ENCODE results near the gene AKR1B15. TPM values are rescaled to one million over a fixed set of nuclear protein-coding genes. Genes with fewer than 3 reads are reported as not detected.
"Not testable (repeated sequence)": the region's sequence is repeated elsewhere in the genome, so short reads cannot be mapped to it uniquely, and the experiment has no call there.

AKR1B15 gene
- 1.4 and 2.0 TPM in 2 replicates for total RNA-seq (2014; rRNA removed; shearing (Covaris generic))
- polyA plus RNA-seq (2014; cell fraction: nucleus; rRNA removed) = 1.6 and 2.7 TPM in 2 replicates

GRCh38 chr7:134548877-134549276 is at the start of gene AKR1B15:
Gene AKR1B15 (plus strand): TSS chr7:134549110. CDS start chr7:134564620, 15,510 bp downstream.
- DNase-seq (ENCODE audit: extremely low read depth, low read depth) = peak; percentile 46

- no peak for DNase-seq (ENCODE audit: extremely low read depth, low read depth)
Measured at GRCh38 chr7:134500406-134500805, 48.5 kb upstream of the AKR1B15 start.

GRCh38 chr7:134500982-134501381 is 47.9 kb upstream of the AKR1B15 start:
- no peak for DNase-seq (ENCODE audit: extremely low read depth, low read depth)

- no peak for DNase-seq (ENCODE audit: extremely low read depth, low read depth)
Measured at GRCh38 chr7:134502463-134503371, 46.2 kb upstream of the AKR1B15 start.

GRCh38 chr7:134504660-134505164 is 44.2 kb upstream of the AKR1B15 start:
- no peak for DNase-seq (ENCODE audit: extremely low read depth, low read depth)

- no peak for DNase-seq (ENCODE audit: extremely low read depth, low read depth)
Measured at GRCh38 chr7:134505856-134506255, 43.1 kb upstream of the AKR1B15 start.

GRCh38 chr7:134509010-134509409 is 39.9 kb upstream of the AKR1B15 start:
- no peak for DNase-seq (ENCODE audit: extremely low read depth, low read depth)

- DNase-seq (ENCODE audit: extremely low read depth, low read depth) = no peak
Measured at GRCh38 chr7:134510646-134511045, 38.3 kb upstream of the AKR1B15 start.

- DNase-seq (ENCODE audit: extremely low read depth, low read depth) = no peak
Measured at GRCh38 chr7:134512271-134512670, 36.6 kb upstream of the AKR1B15 start.

GRCh38 chr7:134513169-134513752 is 35.6 kb upstream of the AKR1B15 start:
- DNase-seq (ENCODE audit: extremely low read depth, low read depth) = peak; percentile 59

- no peak for DNase-seq (ENCODE audit: extremely low read depth, low read depth)
Measured at GRCh38 chr7:134514106-134514505, 34.8 kb upstream of the AKR1B15 start.

- DNase-seq (ENCODE audit: extremely low read depth, low read depth) = peak; percentile 85
Measured at GRCh38 chr7:134514663-134515062, 34.2 kb upstream of the AKR1B15 start.

GRCh38 chr7:134515569-134516468 is 33.1 kb upstream of the AKR1B15 start:
- DNase-seq (ENCODE audit: extremely low read depth, low read depth) = peak; percentile 86

GRCh38 chr7:134520130-134520529 is 28.8 kb upstream of the AKR1B15 start:
- DNase-seq (ENCODE audit: extremely low read depth, low read depth) = no peak

- no peak for DNase-seq (ENCODE audit: extremely low read depth, low read depth)
Measured at GRCh38 chr7:134522601-134523000, 26.3 kb upstream of the AKR1B15 start.

GRCh38 chr7:134525449-134525848 is 23.5 kb upstream of the AKR1B15 start:
- not testable (repeated sequence) for DNase-seq (ENCODE audit: extremely low read depth, low read depth)

GRCh38 chr7:134526552-134527248 is 22.2 kb upstream of the AKR1B15 start:
- DNase-seq (ENCODE audit: extremely low read depth, low read depth) = not testable (repeated sequence)

GRCh38 chr7:134527979-134528371 is 20.9 kb upstream of the AKR1B15 start:
- no peak for DNase-seq (ENCODE audit: extremely low read depth, low read depth)

GRCh38 chr7:134528749-134529148 is 20.2 kb upstream of the AKR1B15 start:
- no peak for DNase-seq (ENCODE audit: extremely low read depth, low read depth)

- DNase-seq (ENCODE audit: extremely low read depth, low read depth) = no peak
Measured at GRCh38 chr7:134530460-134530859, 18.4 kb upstream of the AKR1B15 start.
